Lower leg skin (tissue), 4 donors: ENCODE data around the gene CALN1. TPM values are rescaled to one million over a fixed set of nuclear protein-coding genes. Genes with fewer than 3 reads are reported as not detected.

Experiments used
- DNase-seq, 2 donors: peaks; one replicate each; pipeline ENCODE4 v3.0.0-alpha.2; 2019; ENCODE audit warnings: low spot score in 2 of 2
- H3K4me3 ChIP-seq: fragments of 200-600 bp; sonication (generic); 2 replicates; pipeline ENCODE4 v1.5.1; 2017; ENCODE audit warnings: mild to moderate bottlenecking, low read depth; ENCODE audit not compliant: poor library complexity, severe bottlenecking
- POLR2A ChIP-seq, 2 donors: fragments of 450-650 bp; IDR thresholded peaks; one replicate each; pipeline ENCODE4 v1.6.1; 2016 to 2017; ENCODE audit warnings: antibody characterized with exemption in 2 of 2, mild to moderate bottlenecking in 1 of 2, moderate library complexity in 1 of 2
- WGBS, 2 donors: methylation state at CpG; one replicate each; pipeline ENCODE4 v1.1.5; 2018; 5-methylcytosine and 5-hydroxymethylcytosine counted together
- intact Hi-C: fragments of 100-400 bp; cut with DNase I; formaldehyde crosslinking; loops from one replicate; pipeline ENCODE4 v1.15.0; 2023; ENCODE audit warnings: low total_unique reads
- total RNA-seq, 4 donors: library from RNA; depleted of rRNA; stranded (reverse); fragments of >200 nt; gene quantifications; one replicate each; pipeline ENCODE4 v1.1.0, GENCODE V29; 2016
- TF ChIP-seq, protein P1 (sequence below), 3 donors: fragments of 450-650 bp; IDR thresholded peaks; one replicate each; pipeline ENCODE4 v1.5.1; 2016; ENCODE audit warnings: antibody characterized with exemption in 3 of 3, mild to moderate bottlenecking in 3 of 3, moderate library complexity in 2 of 3

The CALN1 gene
- total RNA-seq, 4 donors from 2014 or later, result 2.3 to 11.2 (median 7.3) TPM

DNA sequence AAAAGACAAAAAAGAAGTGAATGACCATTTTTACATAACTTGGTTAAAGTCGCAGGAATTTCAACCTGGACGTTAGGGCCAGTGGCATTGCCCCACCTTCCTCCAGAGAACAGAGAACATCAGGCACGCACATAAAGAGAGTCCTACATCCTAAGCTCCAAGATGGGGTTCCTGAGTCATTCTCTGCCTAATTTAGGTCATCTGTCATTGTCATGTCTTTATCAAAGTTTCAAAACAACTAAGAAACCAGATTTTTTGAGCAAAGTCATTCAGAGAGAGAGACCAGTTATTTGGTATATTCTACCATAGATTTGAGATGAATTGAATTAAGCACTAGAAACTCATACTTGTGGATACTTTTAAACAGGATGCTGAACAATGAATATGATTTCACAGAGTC is 241.7 kb downstream of the CALN1 start:
- intact Hi-C loops, result no loop called here
- 81% methylated on average over 3 of the region's 3 CpGs for WGBS, 2 donors
- DNase-seq, result peak in 1 of 2 donors; percentile 12
- TF ChIP-seq, protein P1, sequence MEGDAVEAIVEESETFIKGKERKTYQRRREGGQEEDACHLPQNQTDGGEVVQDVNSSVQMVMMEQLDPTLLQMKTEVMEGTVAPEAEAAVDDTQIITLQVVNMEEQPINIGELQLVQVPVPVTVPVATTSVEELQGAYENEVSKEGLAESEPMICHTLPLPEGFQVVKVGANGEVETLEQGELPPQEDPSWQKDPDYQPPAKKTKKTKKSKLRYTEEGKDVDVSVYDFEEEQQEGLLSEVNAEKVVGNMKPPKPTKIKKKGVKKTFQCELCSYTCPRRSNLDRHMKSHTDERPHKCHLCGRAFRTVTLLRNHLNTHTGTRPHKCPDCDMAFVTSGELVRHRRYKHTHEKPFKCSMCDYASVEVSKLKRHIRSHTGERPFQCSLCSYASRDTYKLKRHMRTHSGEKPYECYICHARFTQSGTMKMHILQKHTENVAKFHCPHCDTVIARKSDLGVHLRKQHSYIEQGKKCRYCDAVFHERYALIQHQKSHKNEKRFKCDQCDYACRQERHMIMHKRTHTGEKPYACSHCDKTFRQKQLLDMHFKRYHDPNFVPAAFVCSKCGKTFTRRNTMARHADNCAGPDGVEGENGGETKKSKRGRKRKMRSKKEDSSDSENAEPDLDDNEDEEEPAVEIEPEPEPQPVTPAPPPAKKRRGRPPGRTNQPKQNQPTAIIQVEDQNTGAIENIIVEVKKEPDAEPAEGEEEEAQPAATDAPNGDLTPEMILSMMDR (IDR thresholded peaks at IDR 0.05), result no peak
- no peak for TF ChIP-seq POLR2A (IDR thresholded peaks at IDR 0.05)
- no peak overlapping the region for H3K4me3 ChIP-seq

DNA sequence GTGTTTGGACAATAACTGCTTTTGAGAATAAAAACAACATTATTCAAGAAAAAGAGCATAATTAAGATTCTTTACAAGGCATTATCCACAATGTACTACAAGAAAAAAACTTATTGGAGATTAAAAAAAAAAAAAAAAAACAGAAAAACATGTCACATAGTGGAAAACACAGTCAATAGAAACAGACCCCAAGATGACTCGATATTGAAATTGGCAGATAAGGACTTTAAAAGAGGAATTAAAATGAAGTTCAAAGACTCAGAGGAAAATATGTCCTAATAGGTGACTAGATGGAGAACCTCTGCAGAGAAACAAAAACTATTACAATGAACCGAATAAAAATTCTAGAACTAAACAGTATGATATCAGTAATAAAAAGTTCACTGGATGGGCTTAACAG is 248.9 kb downstream of the CALN1 start:
- no peak for DNase-seq
- WGBS, 2 donors, result 92 to 94% methylated on average over 2 of the region's 2 CpGs
- TF ChIP-seq POLR2A (IDR thresholded peaks at IDR 0.05), result no peak
- TF ChIP-seq, protein P1 (IDR thresholded peaks at IDR 0.05), result no peak

DNA sequence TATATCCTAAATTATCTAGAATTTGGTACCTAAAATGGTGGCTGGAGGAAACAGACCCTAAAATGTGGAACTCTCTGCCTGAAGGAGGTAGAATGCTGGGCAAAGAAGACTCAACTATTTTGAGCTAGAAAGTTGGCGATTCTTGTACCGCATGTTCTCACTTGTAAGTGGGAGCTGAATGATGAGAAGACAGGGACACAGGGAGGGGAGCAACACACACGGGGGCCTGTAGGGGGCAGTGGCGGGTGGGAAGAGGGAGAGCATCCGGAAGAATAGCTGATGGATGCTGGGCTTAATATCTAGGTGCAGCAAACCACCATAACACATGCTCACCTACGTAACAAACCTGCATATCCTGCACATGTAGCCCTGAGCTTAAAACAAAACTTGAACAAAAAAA is 250.6 kb downstream of the CALN1 start:
- TF ChIP-seq POLR2A (IDR thresholded peaks at IDR 0.05), result no peak
- TF ChIP-seq, protein P1 (IDR thresholded peaks at IDR 0.05), result no peak
- WGBS, 2 donors, result 72 to 73% methylated on average over 6 of the region's 6 CpGs
- H3K4me3 ChIP-seq, result no peak overlapping the region
- intact Hi-C loops, result no loop called here
- DNase-seq, result peak in 1 of 2 donors; percentile 28

More for the DNA sequence above, 248.9 kb downstream of the CALN1 start:
- intact Hi-C loops, result no loop called here
- no peak overlapping the region for H3K4me3 ChIP-seq

DNA sequence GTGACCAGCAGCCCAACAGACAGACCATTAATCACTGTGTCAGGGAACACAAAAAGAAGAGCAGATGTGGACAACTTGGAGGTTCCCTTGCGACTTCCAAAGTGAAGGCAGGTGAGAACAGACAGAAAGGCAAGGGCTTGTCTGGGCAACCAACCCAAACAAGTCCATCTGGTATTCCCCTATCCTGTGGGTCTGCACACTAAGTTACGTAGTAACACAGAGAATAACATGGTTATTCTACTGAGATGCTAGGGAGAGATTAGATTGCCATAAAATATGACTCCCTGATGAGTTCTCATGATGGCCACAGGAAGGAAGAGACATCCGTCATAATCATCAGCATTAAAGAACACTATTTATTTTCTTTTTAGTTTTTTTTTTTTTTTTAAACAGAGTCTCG is 252.2 kb downstream of the CALN1 start:
- no peak for DNase-seq
- intact Hi-C loops, result no loop called here
- 20 to 37% methylated on average over 4 of the region's 4 CpGs for WGBS, 2 donors
- no peak overlapping the region for H3K4me3 ChIP-seq
- TF ChIP-seq, protein P1 (IDR thresholded peaks at IDR 0.05), result no peak
- TF ChIP-seq POLR2A (IDR thresholded peaks at IDR 0.05), result no peak

DNA sequence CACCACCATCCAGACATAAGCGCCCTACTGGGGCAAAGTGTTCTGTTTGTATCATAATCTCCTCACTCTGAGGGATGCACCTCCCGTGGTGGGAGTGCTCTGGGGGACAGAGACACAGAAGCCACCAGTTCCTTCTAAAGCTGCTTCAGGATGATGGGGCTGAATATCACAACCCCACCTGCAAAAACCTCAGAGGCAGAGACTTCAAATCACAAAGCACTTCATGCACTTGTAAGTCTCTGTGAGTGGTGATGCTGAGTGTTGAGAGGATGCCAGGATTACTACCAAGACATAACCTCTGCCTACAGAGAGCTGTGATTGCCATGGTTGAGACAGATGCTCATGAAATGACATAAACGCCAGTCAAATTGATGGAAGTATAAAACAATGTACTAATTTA is 255.5 kb downstream of the CALN1 start:
- no peak for DNase-seq
- 89 to 91% methylated on average over 3 of the region's 3 CpGs for WGBS, 2 donors
- intact Hi-C loops, result no loop called here
- no peak overlapping the region for H3K4me3 ChIP-seq
- no peak for TF ChIP-seq POLR2A (IDR thresholded peaks at IDR 0.05)
- TF ChIP-seq, protein P1 (IDR thresholded peaks at IDR 0.05), result no peak

DNA sequence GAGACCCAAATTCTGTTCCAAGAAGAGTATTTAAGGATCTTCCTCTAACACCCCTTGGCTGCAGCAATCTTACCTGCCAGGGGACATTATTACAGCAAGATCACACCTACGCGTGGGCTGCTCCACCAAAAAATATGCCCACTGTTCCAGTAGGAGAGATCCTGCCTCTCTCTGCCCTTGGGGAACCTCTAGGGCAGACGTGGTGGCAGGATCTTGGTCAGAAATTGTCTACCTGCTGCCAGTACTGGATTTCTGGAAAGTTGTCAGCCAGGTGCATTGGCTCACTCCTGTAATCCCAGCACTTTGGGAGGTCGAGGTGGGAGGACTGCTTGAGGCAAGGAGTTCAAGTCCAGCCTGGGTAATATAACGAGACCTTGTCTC is 259.0 kb downstream of the CALN1 start:
- WGBS, 2 donors, result 54% methylated on average over 5 of the region's 5 CpGs
- intact Hi-C loops, result no loop called here
- H3K4me3 ChIP-seq, result no peak overlapping the region
- DNase-seq, result no peak
- TF ChIP-seq, protein P1 (IDR thresholded peaks at IDR 0.05), result no peak
- no peak for TF ChIP-seq POLR2A (IDR thresholded peaks at IDR 0.05)
